Activated CD8-positive, alpha-beta T cell treated with anti-CD3 and anti-CD28 coated beads for 36 hours (primary cell): ENCODE measurements around the gene ARTN. TPM values are rescaled to one million over a fixed set of nuclear protein-coding genes. Genes with fewer than 3 reads are reported as not detected.

Source experiments
- ATAC-seq: fragments of 200-7000 bp; cut with Tn5 transposase; one replicate; pipeline ENCODE4 v1.10.0; 2021; ENCODE audit warnings: mild to moderate bottlenecking, moderate library complexity
- CTCF ChIA-PET: fragments of 350-600 bp; sonication (Branson Sonifier 250); formaldehyde crosslinking; loops from one replicate; lab custom pipeline; 2021; ENCODE audit warnings: antibody characterized with exemption; lab: Charles Lee
- POLR2A ChIA-PET: fragments of 350-600 bp; sonication (Branson Sonifier 250); formaldehyde crosslinking; loops from one replicate; lab custom pipeline; 2021; ENCODE audit warnings: antibody characterized with exemption; lab: Charles Lee
- DNase-seq: peaks from one replicate; pipeline ENCODE4 v3.0.0-alpha.2; 2020
- H3K27ac Mint-ChIP-seq: one replicate; pipeline ENCODE4 v1.8.0; 2021; ENCODE audit warnings: mild to moderate bottlenecking, mixed read lengths
- H3K27me3 Mint-ChIP-seq: one replicate; pipeline ENCODE4 v1.8.0; 2021; ENCODE audit warnings: mixed read lengths
- H3K36me3 Mint-ChIP-seq: one replicate; pipeline ENCODE4 v1.8.0; 2021; ENCODE audit warnings: low read depth, mixed read lengths
- H3K4me1 Mint-ChIP-seq: one replicate; pipeline ENCODE4 v1.8.0; 2021; ENCODE audit warnings: low read depth, mixed read lengths
- H3K4me3 Mint-ChIP-seq: one replicate; pipeline ENCODE4 v1.8.0; 2021; ENCODE audit warnings: mild to moderate bottlenecking, moderate library complexity, mixed read lengths
- H3K9me3 Mint-ChIP-seq: one replicate; pipeline ENCODE4 v1.8.0; 2021; ENCODE audit warnings: mixed read lengths
- intact Hi-C: fragments of 100-400 bp; cut with micrococcal nuclease; formaldehyde crosslinking; loops from one replicate; pipeline ENCODE4 v1.10.0; 2022
- total RNA-seq, 2 experiments: library from RNA; stranded (reverse); gene quantifications; one replicate each; pipeline ENCODE4 v1.2.3, GENCODE V29; 2021
- TF ChIP-seq, protein P1 (sequence below): fragments of 200-600 bp; IDR thresholded peaks from one replicate; pipeline ENCODE4 v1.8.0; 2022; ENCODE audit warnings: antibody characterized with exemption, mild to moderate bottlenecking

Gene ARTN
- total RNA-seq, 2 experiments from 2014 or later: 0.36 to 0.68 TPM

DNA sequence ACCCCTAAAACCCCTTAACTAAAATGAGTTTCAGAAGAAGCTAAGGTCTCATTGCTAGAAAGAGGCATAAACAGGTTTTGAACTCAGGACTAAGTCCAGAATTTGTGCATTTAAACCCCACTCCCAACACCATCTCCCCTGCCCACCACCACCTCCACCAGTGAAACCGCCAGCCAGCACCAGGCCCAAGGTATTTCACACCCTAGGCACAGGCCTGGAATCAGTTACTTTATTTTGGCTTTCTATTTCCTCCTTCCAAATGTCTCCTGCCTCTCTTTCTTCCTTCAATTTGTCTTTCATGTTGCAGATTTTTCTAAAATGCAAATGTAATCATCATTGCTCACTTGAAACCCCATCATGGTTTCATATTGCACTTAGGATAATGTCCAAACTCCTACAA lies 11.3 kb downstream of the ARTN start:
- POLR2A ChIA-PET: interaction anchor here (0.6 kb wide), 3 partner anchors 15 to 578 kb away, joined by 3 read pairs; no protein-coding TSS in a partner anchor
- intact Hi-C loops: no loop called here

GRCh38 chr1:43945674-43946235 lies 12.2 kb downstream of the ARTN start:
- Mint-ChIP-seq H3K27me3 (no peaks in the 10 kb centered on the region), H3K9me3 (no peaks in the 10 kb centered on the region), H3K27ac (peak overlapping the region; percentile 90), H3K4me1 (peaks cover 33% of the 10 kb centered on the region), H3K36me3 (no peaks in the 10 kb centered on the region), H3K4me3 (peak overlapping the region; percentile 94)
- no peak for DNase-seq
- TF ChIP-seq, protein P1, sequence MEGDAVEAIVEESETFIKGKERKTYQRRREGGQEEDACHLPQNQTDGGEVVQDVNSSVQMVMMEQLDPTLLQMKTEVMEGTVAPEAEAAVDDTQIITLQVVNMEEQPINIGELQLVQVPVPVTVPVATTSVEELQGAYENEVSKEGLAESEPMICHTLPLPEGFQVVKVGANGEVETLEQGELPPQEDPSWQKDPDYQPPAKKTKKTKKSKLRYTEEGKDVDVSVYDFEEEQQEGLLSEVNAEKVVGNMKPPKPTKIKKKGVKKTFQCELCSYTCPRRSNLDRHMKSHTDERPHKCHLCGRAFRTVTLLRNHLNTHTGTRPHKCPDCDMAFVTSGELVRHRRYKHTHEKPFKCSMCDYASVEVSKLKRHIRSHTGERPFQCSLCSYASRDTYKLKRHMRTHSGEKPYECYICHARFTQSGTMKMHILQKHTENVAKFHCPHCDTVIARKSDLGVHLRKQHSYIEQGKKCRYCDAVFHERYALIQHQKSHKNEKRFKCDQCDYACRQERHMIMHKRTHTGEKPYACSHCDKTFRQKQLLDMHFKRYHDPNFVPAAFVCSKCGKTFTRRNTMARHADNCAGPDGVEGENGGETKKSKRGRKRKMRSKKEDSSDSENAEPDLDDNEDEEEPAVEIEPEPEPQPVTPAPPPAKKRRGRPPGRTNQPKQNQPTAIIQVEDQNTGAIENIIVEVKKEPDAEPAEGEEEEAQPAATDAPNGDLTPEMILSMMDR: no peak
- intact Hi-C loops: no loop called here
- ATAC-seq: no peak
- ChIA-PET POLR2A (interaction anchor here (0.7 to 1.7 kb wide), 4 partner anchors 9 to 492 kb away, joined by 3 to 8 read pairs (median 3); partner anchors contain the start of gene HYI), CTCF (interaction anchor here (0.7 to 8.8 kb wide), 14 partner anchors 11 to 416 kb away, joined by 3 to 185 read pairs (median 6); partner anchors contain the start of genes ARTN, ATP6V0B, PTPRF and ST3GAL3)

More for the DNA sequence above, 11.3 kb downstream of the ARTN start:
- Mint-ChIP-seq H3K27me3 (no peaks in the 10 kb centered on the region), H3K4me3 (peak overlapping the region; percentile 94), H3K36me3 (no peaks in the 10 kb centered on the region), H3K9me3 (no peaks in the 10 kb centered on the region), H3K4me1 (peaks cover 28% of the 10 kb centered on the region), H3K27ac (peak overlapping the region; percentile 13)
- DNase-seq (no peak), ATAC-seq (no peak)
- TF ChIP-seq, protein P1: no peak
- CTCF ChIA-PET: interaction anchor here (1.5 to 8.8 kb wide), 7 partner anchors 10 to 415 kb away, joined by 5 to 185 read pairs (median 8); partner anchors contain the start of genes ARTN and ST3GAL3

DNA sequence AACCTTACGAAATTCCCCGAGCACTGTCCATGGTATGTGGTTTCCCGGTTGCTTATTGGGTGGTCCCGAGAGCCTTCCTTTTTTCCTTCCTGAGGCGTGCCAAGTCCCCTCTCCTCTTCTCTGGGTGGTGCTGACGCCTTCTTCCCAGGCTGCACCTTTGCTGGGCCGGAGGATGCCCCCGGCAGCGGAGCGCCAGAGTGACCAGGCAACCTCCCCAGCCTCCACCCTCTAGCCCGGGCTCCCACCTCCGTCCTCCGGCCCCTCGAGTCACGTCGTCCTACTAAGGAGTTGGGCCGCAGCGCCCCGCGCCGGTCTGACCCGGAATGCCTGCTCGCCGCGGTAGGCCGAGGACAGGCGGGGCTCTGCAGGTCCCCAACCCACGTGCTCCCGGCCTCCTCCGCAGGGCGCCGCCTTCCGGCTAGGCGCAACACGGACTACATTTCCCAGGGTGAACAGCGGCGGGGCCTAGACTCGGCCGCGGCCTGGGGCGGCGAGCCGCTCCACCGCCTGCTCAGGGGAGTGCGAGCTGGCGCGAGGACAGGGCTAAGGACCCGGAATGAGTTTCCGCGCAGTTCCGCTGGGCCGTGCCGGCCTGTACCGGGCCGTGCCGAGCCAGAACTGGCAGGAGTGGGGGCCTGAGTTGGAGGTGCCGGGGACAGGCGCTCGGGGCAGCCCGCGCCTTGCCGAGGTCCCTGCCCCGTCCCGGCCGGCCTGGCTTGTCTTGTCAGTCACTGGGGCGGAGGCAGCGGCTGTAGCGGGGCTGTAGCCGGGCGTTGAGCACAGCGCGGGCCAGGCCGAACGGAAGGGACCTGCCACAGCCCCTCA lies 12.8 kb downstream of the ARTN start, which contains the start of gene IPO13:
TSS of gene IPO13 (plus strand) at position 715 of the 825 bp plus-strand sequence. CDS start 651 bp downstream, outside the sequence.
- Mint-ChIP-seq H3K4me1 (peaks cover 38% of the 10 kb centered on the region), H3K27ac (peak within 1 kb of the TSS; percentile 90), H3K9me3 (no peaks in the 10 kb centered on the region), H3K36me3 (no peaks in the 10 kb centered on the region), H3K4me3 (peak within 1 kb of the TSS; percentile 94), H3K27me3 (no peaks in the 10 kb centered on the region)
- ChIA-PET POLR2A (interaction anchor here (0.7 to 1.7 kb wide), 9 partner anchors 10 to 493 kb away, joined by 3 to 9 read pairs (median 3); partner anchors contain the start of genes ATP6V0B, DPH2 and HYI), CTCF (interaction anchor here (0.8 to 8.8 kb wide), 20 partner anchors 12 to 417 kb away, joined by 3 to 185 read pairs (median 4); partner anchors contain the start of genes ARTN, ATP6V0B and ST3GAL3)
- peak; percentile 98 for DNase-seq
- intact Hi-C loops: no loop called here
- peak; percentile 98 for ATAC-seq
- TF ChIP-seq, protein P1: peak; percentile 71

DNA sequence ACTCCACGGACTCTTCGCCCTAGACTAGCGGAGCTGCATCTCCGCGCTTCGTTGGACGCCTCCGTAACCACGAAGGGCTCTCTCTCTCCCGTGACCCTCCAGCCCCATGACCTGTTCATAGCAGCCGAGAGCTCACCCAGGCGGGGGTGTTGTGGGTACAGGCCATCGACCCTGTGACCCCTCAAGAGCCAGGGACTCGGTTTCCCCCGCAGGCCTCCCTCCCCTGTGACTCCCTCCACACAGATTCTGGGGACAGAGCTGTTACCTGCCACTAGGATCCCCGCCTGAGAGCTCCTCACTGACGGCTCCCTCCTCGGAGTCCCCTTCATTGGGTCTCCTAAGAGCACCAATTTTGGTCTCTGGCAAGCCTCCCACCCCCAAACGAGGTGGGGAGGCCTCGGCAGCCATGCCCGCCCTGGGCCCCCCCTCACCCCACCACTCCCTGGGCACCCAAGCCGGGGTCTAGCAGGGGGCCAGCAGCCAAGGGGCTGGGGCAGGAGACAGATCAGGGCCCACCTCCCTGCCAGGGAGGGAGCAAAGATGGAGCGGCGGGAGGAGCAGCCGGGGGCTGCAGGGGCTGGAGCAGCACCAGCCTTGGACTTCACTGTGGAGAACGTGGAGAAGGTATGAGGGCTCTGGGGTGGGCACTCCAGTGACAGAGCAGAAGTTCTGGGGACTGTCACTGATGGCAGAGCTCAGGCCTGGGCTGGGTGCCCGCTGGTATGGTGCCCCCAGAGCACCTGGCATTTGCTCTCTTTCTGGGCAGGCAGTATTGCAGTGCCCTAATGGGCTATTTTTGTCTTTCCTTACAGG lies 13.7 kb downstream of the ARTN start:
- ATAC-seq: no peak
- peak overlapping the region; percentile 94 for H3K4me3 Mint-ChIP-seq

More for the DNA sequence above, 13.7 kb downstream of the ARTN start:
- TF ChIP-seq, protein P1: no peak
- peak; percentile 44 for DNase-seq
- no peaks in the 10 kb centered on the region for H3K36me3 Mint-ChIP-seq
- H3K27ac Mint-ChIP-seq: peak overlapping the region; percentile 90
- CTCF ChIA-PET: interaction anchor here (0.9 to 8.8 kb wide), 11 partner anchors 11 to 296 kb away, joined by 3 to 185 read pairs (median 3); partner anchors contain the start of genes ARTN and ATP6V0B
- intact Hi-C loops: no loop called here
- H3K9me3 Mint-ChIP-seq: no peaks in the 10 kb centered on the region
- POLR2A ChIA-PET: interaction anchor here (1.0 to 1.7 kb wide), 8 partner anchors 12 to 295 kb away, joined by 3 to 9 read pairs (median 4); partner anchors contain the start of genes ATP6V0B and DPH2
- H3K4me1 Mint-ChIP-seq: peaks cover 38% of the 10 kb centered on the region
- H3K27me3 Mint-ChIP-seq: no peaks in the 10 kb centered on the region
